Skeletal muscle tissue (tissue), 4 donors: ENCODE data around the gene SEC24D. TPM values are rescaled to one million over a fixed set of nuclear protein-coding genes. Genes with fewer than 3 reads are reported as not detected.

ENCODE experiments used
- H3K27ac ChIP-seq: one replicate; pipeline ENCODE4 v1.7.0; 2013; ENCODE audit warnings: mild to moderate bottlenecking, low read depth, low read length, inconsistent platforms
- H3K27me3 ChIP-seq, 3 donors: one replicate each; pipeline ENCODE4 v1.7.0; 2013; ENCODE audit warnings: low read length in 3 of 3; ENCODE audit not compliant: control insufficient read depth in 3 of 3, insufficient read depth in 3 of 3
- H3K36me3 ChIP-seq, 3 donors: one replicate each; pipeline ENCODE4 v1.7.0; 2013; ENCODE audit warnings: low read length in 3 of 3; ENCODE audit not compliant: control insufficient read depth in 3 of 3, insufficient read depth in 3 of 3
- H3K4me1 ChIP-seq, 3 donors: one replicate each; pipeline ENCODE4 v1.7.0; 2013; ENCODE audit warnings: low read length in 3 of 3, mild to moderate bottlenecking in 3 of 3; ENCODE audit not compliant: control insufficient read depth in 3 of 3, insufficient read depth in 3 of 3
- H3K4me3 ChIP-seq, 3 donors: one replicate each; pipeline ENCODE4 v1.7.0; 2013; ENCODE audit warnings: low read length in 3 of 3
- H3K9ac ChIP-seq, 3 donors: one replicate each; pipeline ENCODE4 v1.7.0; 2013; ENCODE audit warnings: low read length in 3 of 3, mild to moderate bottlenecking in 3 of 3, moderate library complexity in 2 of 3, low read depth in 1 of 3
- H3K9me3 ChIP-seq, 3 donors: one replicate each; pipeline ENCODE4 v1.7.0; 2013; ENCODE audit warnings: low read length in 3 of 3; ENCODE audit not compliant: control insufficient read depth in 3 of 3
- total RNA-seq: library from RNA; depleted of rRNA; stranded (reverse); fragments of >200 nt; gene quantifications from one replicate; pipeline ENCODE4 v1.2.3, GENCODE V29; 2014
- donor health status: Osteomylitis.

The SEC24D gene
- total RNA-seq, 1 donor from 2014 or later, result 48.5 TPM

GRCh38 chr4:118769161-118769560 lies 66.8 kb downstream of the SEC24D start:
- peaks cover 3 to 17% (median 14%) of the 10 kb centered on the region in 3 donors for H3K36me3 ChIP-seq
- peaks cover 14 to 22% (median 20%) of the 10 kb centered on the region in 3 donors for H3K4me1 ChIP-seq
- no peak overlapping the region for H3K9ac ChIP-seq
- H3K27ac ChIP-seq, result peak overlapping the region; percentile 31
- H3K4me3 ChIP-seq, result no peak overlapping the region
- H3K27me3 ChIP-seq, result no peaks in the 10 kb centered on the region
- no peaks in the 10 kb centered on the region for H3K9me3 ChIP-seq

- peak overlapping the region; percentile 45 for H3K27ac ChIP-seq
- H3K9ac ChIP-seq, result no peak overlapping the region
- no peaks in the 10 kb centered on the region for H3K27me3 ChIP-seq
- H3K36me3 ChIP-seq, result peaks cover 3 to 17% (median 15%) of the 10 kb centered on the region in 3 donors
- H3K4me3 ChIP-seq, result no peak overlapping the region
- no peaks in the 10 kb centered on the region for H3K9me3 ChIP-seq
- peaks cover 4 to 14% (median 10%) of the 10 kb centered on the region in 3 donors for H3K4me1 ChIP-seq
These were observed 68.8 kb downstream of the SEC24D start for GRCh38 chr4:118767109-118767508.

GRCh38 chr4:118765399-118765798 lies 70.5 kb downstream of the SEC24D start:
- Histone ChIP-seq H3K36me3 (peaks cover 3 to 17% (median 15%) of the 10 kb centered on the region in 3 donors), H3K9me3 (no peaks in the 10 kb centered on the region), H3K27ac (peak overlapping the region; percentile 45), H3K27me3 (no peaks in the 10 kb centered on the region), H3K4me3 (no peak overlapping the region), H3K9ac (no peak overlapping the region), H3K4me1 (peaks cover 4 to 21% (median 10%) of the 10 kb centered on the region in 3 donors)

- Histone ChIP-seq H3K4me1 (peaks cover 4 to 21% (median 10%) of the 10 kb centered on the region in 3 donors), H3K9me3 (no peaks in the 10 kb centered on the region), H3K9ac (no peak overlapping the region), H3K36me3 (peaks cover 3 to 15% (median 14%) of the 10 kb centered on the region in 3 donors), H3K4me3 (no peak overlapping the region), H3K27me3 (no peaks in the 10 kb centered on the region), H3K27ac (peak overlapping the region; percentile 55)
These were observed 73.0 kb downstream of the SEC24D start for GRCh38 chr4:118762730-118763477.

- Histone ChIP-seq H3K4me3 (no peak overlapping the region), H3K27me3 (no peaks in the 10 kb centered on the region), H3K36me3 (peaks cover 3 to 13% (median 10%) of the 10 kb centered on the region in 3 donors), H3K9me3 (no peaks in the 10 kb centered on the region), H3K4me1 (peaks cover 4 to 21% (median 10%) of the 10 kb centered on the region in 3 donors), H3K9ac (no peak overlapping the region), H3K27ac (peak overlapping the region; percentile 25)
These were observed 73.8 kb downstream of the SEC24D start for GRCh38 chr4:118762155-118762554.

GRCh38 chr4:118761397-118762016 lies 74.4 kb downstream of the SEC24D start:
- Histone ChIP-seq H3K4me3 (no peak overlapping the region), H3K36me3 (peaks cover 0 to 7% (median 4%) of the 10 kb centered on the region in 3 donors), H3K27me3 (no peaks in the 10 kb centered on the region), H3K27ac (peak overlapping the region; percentile 16), H3K9me3 (no peaks in the 10 kb centered on the region), H3K4me1 (peaks cover 3 to 21% (median 9%) of the 10 kb centered on the region in 3 donors), H3K9ac (no peak overlapping the region)

- H3K27ac ChIP-seq, result peak overlapping the region; percentile 8
These were observed 75.4 kb downstream of the SEC24D start for GRCh38 chr4:118760493-118760892.

GRCh38 chr4:118760092-118760491 lies 75.8 kb downstream of the SEC24D start:
- no peaks in the 10 kb centered on the region for H3K27me3 ChIP-seq
- H3K9me3 ChIP-seq, result no peaks in the 10 kb centered on the region
- no peak overlapping the region for H3K4me3 ChIP-seq
- H3K36me3 ChIP-seq, result peaks cover 0 to 6% (median 2%) of the 10 kb centered on the region in 3 donors
- no peak overlapping the region for H3K9ac ChIP-seq
- H3K27ac ChIP-seq, result peak overlapping the region; percentile 8
- peaks cover 0 to 11% (median 0%) of the 10 kb centered on the region in 3 donors for H3K4me1 ChIP-seq

More at GRCh38 chr4:118760493-118760892, 75.4 kb downstream of the SEC24D start:
- Histone ChIP-seq H3K4me1 (peaks cover 0 to 11% (median 4%) of the 10 kb centered on the region in 3 donors), H3K4me3 (no peak overlapping the region), H3K9me3 (no peaks in the 10 kb centered on the region), H3K36me3 (peaks cover 0 to 6% (median 2%) of the 10 kb centered on the region in 3 donors), H3K9ac (no peak overlapping the region), H3K27me3 (no peaks in the 10 kb centered on the region)

GRCh38 chr4:118759481-118759880 lies 76.4 kb downstream of the SEC24D start:
- Histone ChIP-seq H3K9me3 (no peaks in the 10 kb centered on the region), H3K9ac (no peak overlapping the region), H3K27ac (peak overlapping the region; percentile 8), H3K4me1 (peaks cover 0 to 11% (median 0%) of the 10 kb centered on the region in 3 donors), H3K4me3 (no peak overlapping the region), H3K36me3 (peaks cover 0 to 4% (median 1%) of the 10 kb centered on the region in 3 donors), H3K27me3 (no peaks in the 10 kb centered on the region)

- no peak overlapping the region for H3K4me3 ChIP-seq
- H3K9ac ChIP-seq, result no peak overlapping the region
- peaks cover 0 to 18% (median 0%) of the 10 kb centered on the region in 3 donors for H3K4me1 ChIP-seq
- H3K27me3 ChIP-seq, result no peaks in the 10 kb centered on the region
- no peaks in the 10 kb centered on the region for H3K9me3 ChIP-seq
- no peaks in the 10 kb centered on the region for H3K36me3 ChIP-seq
- peak overlapping the region; percentile 41 for H3K27ac ChIP-seq
These were observed 77.6 kb downstream of the SEC24D start for GRCh38 chr4:118758293-118758692.
